ENCODE data around the gene CACNA1A. TPM values are rescaled to one million over a fixed set of nuclear protein-coding genes. Genes with fewer than 3 reads are reported as not detected.
A peak's percentile ranks its signal among the peaks of the same experiment; 100 is the strongest.
"Not testable (repeated sequence)": the region's sequence is repeated elsewhere in the genome, so short reads cannot be mapped to it uniquely, and the experiment has no call there.

CACNA1A gene
- total RNA-seq, 2 experiments from 2014 or later, result 0.19 to 0.78 TPM

DNA sequence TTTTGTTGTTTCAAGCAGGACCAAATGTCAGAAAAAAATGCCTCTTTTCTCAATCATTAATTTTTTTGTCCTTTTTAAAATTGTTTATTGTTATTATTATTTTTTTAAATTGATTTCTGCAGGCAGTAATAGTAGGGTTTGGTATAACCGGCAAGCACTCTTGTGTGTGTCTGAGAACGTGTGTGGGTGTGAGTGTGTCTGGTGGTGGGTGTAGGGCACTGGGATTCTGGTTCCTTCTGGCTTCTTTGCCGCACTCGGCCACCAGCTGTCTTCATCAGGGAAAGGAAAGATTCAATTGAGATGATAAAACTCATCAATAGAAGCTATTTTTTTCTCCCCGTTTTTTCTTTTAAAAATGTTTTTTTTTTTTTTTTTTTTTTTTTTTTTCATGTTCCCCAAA lies 299.7 kb downstream of the CACNA1A start:
- H2AFZ ChIP-seq (ENCODE audit: low read length), result no peak overlapping the region
- intact Hi-C loops (cut with micrococcal nuclease; ENCODE audit: unreplicated experiment), result no loop called here
- H3K9me3 ChIP-seq (ENCODE audit: low read length), result no peaks in the 10 kb centered on the region
- TSS peak; percentile 75 for BruUV-seq (replicated peaks)
- no peak for TF ChIP-seq EZH2phosphoT487 (IDR thresholded peaks at IDR 0.05; ENCODE audit: borderline replicate concordance, low read depth, low read length)
- TF ChIP-seq, protein P1, sequence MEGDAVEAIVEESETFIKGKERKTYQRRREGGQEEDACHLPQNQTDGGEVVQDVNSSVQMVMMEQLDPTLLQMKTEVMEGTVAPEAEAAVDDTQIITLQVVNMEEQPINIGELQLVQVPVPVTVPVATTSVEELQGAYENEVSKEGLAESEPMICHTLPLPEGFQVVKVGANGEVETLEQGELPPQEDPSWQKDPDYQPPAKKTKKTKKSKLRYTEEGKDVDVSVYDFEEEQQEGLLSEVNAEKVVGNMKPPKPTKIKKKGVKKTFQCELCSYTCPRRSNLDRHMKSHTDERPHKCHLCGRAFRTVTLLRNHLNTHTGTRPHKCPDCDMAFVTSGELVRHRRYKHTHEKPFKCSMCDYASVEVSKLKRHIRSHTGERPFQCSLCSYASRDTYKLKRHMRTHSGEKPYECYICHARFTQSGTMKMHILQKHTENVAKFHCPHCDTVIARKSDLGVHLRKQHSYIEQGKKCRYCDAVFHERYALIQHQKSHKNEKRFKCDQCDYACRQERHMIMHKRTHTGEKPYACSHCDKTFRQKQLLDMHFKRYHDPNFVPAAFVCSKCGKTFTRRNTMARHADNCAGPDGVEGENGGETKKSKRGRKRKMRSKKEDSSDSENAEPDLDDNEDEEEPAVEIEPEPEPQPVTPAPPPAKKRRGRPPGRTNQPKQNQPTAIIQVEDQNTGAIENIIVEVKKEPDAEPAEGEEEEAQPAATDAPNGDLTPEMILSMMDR (conservative IDR thresholded peaks at IDR 0.05; ENCODE audit: low read length), result no peak
- CTCF ChIA-PET (ENCODE audit: unreplicated experiment), result no interaction called here
- H3K36me3 ChIP-seq (ENCODE audit: insufficient read depth, low read length), result no peaks in the 10 kb centered on the region
- H3K4me3 ChIP-seq (ENCODE audit: low read depth, low read length, poor library complexity, severe bottlenecking), result no peak overlapping the region
- no peaks in the 10 kb centered on the region for H4K20me1 ChIP-seq (ENCODE audit: insufficient read depth, low read length)
- H3K4me2 ChIP-seq (ENCODE audit: low read length), result no peak overlapping the region
- no peaks in the 10 kb centered on the region for H3K9me2 ChIP-seq (ENCODE audit: insufficient read depth, low read length)
- H3K4me1 ChIP-seq (ENCODE audit: insufficient read depth, low read length, poor library complexity, severe bottlenecking), result peaks cover 54% of the 10 kb centered on the region
- H3K79me2 ChIP-seq (ENCODE audit: insufficient read depth, low read depth, low read length), result no peaks in the 10 kb centered on the region
- DNase-seq (ENCODE audit: low spot score), result no peak
- no peak overlapping the region for H3K27ac ChIP-seq (ENCODE audit: low read depth, low read length, poor library complexity, severe bottlenecking)
- POLR2A ChIA-PET, result interaction anchor here (0.6 kb wide), 1 partner anchor 304 kb away, joined by 3 read pairs; no protein-coding TSS in a partner anchor

DNA sequence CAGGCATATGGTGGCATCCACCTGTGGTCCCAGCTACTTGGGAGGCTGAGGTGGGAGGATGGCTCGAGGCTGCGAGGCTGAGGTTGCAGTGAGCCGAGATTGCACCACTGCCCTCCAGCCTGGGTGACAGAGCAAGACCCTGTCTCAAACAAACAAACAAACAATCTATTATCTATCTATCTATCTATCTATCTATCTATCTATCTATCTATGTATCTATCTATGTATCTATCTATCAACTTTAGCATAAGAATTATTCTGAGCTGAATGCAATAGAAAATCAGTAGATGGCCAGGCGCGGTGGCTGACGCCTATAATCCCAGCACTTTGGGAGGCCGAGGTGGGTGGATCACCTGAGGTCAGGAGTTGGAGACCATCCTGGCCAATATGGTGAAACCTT lies 304.2 kb downstream of the CACNA1A start:
- H3K4me3 ChIP-seq (ENCODE audit: low read depth, low read length, poor library complexity, severe bottlenecking); H3K79me2 ChIP-seq (ENCODE audit: insufficient read depth, low read depth, low read length); H3K4me2 ChIP-seq (ENCODE audit: low read length); H3K36me3 ChIP-seq (ENCODE audit: insufficient read depth, low read length); BruUV-seq (replicated peaks); DNase-seq (ENCODE audit: low spot score); CTCF ChIA-PET (ENCODE audit: unreplicated experiment); intact Hi-C loops (cut with micrococcal nuclease; ENCODE audit: unreplicated experiment); POLR2A ChIA-PET; H2AFZ ChIP-seq (ENCODE audit: low read length); H3K9me2 ChIP-seq (ENCODE audit: insufficient read depth, low read length); H3K27ac ChIP-seq (ENCODE audit: low read depth, low read length, poor library complexity, severe bottlenecking); H3K9me3 ChIP-seq (ENCODE audit: low read length); H4K20me1 ChIP-seq (ENCODE audit: insufficient read depth, low read length): not testable (repeated sequence)
- H3K4me1 ChIP-seq (ENCODE audit: insufficient read depth, low read length, poor library complexity, severe bottlenecking), result peaks cover 12% of the 10 kb centered on the region

DNA sequence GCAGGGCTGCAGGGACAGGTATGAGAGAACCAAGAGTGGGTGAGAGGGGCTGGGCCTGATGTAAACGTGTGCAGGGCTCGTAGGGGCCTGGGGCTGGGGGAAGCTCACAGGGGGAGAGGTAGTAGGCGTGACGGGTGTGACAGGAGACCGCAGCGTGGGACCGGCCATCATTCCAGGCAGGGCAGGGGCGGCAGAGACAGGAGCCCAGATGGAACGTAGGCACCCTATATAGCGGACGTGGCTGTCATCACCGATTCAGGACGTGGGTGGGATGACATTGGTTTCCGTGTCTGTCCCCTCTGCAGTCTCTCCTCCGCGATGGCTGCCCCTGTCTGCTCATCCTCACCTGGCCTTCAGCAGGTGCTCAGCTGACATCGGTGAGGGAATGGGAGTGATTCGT lies 307.6 kb downstream of the CACNA1A start:
- Histone ChIP-seq H3K9me3 (ENCODE audit: low read length) (no peaks in the 10 kb centered on the region), H3K9me2 (ENCODE audit: insufficient read depth, low read length) (no peaks in the 10 kb centered on the region), H3K4me3 (ENCODE audit: low read depth, low read length, poor library complexity, severe bottlenecking) (no peak overlapping the region), H3K36me3 (ENCODE audit: insufficient read depth, low read length) (no peaks in the 10 kb centered on the region), H3K4me1 (ENCODE audit: insufficient read depth, low read length, poor library complexity, severe bottlenecking) (peaks cover 13% of the 10 kb centered on the region), H3K79me2 (ENCODE audit: insufficient read depth, low read depth, low read length) (no peaks in the 10 kb centered on the region), H4K20me1 (ENCODE audit: insufficient read depth, low read length) (no peaks in the 10 kb centered on the region), H3K4me2 (ENCODE audit: low read length) (no peak overlapping the region), H2AFZ (ENCODE audit: low read length) (no peak overlapping the region), H3K27ac (ENCODE audit: low read depth, low read length, poor library complexity, severe bottlenecking) (no peak overlapping the region)
- ChIA-PET POLR2A (interaction anchor here (0.5 to 0.7 kb wide), 2 partner anchors 30 to 65 kb away, joined by 3 to 6 read pairs; no protein-coding TSS in a partner anchor), CTCF (ENCODE audit: unreplicated experiment) (interaction anchor here (0.6 kb wide), 1 partner anchor 34 kb away, joined by 4 read pairs; no protein-coding TSS in a partner anchor)
- DNase-seq (ENCODE audit: low spot score), result no peak
- intact Hi-C loops (cut with micrococcal nuclease; ENCODE audit: unreplicated experiment), result loop anchor here (5.0 kb wide), 1 partner anchor 49 kb away; no protein-coding TSS in a partner anchor
- BruUV-seq (replicated peaks), result no TSS peak
- TF ChIP-seq, protein P1 (conservative IDR thresholded peaks at IDR 0.05; ENCODE audit: low read length), result no peak
